K562 (cell line): ENCODE data around the gene CITED2. TPM values are rescaled to one million over a fixed set of nuclear protein-coding genes. Genes with fewer than 3 reads are reported as not detected.

Experiments
- ATAC-seq: fragments of 200-7000 bp; cut with Tn5 transposase; 3 replicates; pipeline ENCODE4 v1.9.1; 2020; ENCODE audit warnings: moderate library complexity
- BruUV-seq: library from RNA; stranded (reverse); fragments of 400-500 nt; replicated peaks from 2 replicates; lab custom pipeline; 2021; lab: Mats Ljungman, UMichigan
- CTCF ChIA-PET: fragments of 300-600 bp; formaldehyde crosslinking; extraction: SDS; loops from one replicate; lab custom pipeline; 2021; ENCODE audit warnings: low intra/inter-chr PET ratio; lab: Yijun Ruan, JAX
- POLR2A ChIA-PET: fragments of 300-600, 350-650 bp; sonication (Branson Sonifier 250); formaldehyde crosslinking; extraction: SDS; loops from one replicate; lab custom pipeline; 2021; ENCODE audit warnings: antibody characterized with exemption, inconsistent platforms; lab: Yijun Ruan, JAX
- DNase-seq, 4 experiments: peaks; one replicate each; pipeline versions ENCODE4 v3.0.0 to v3.0.0-alpha.2; 2011 to 2018; ENCODE audit warnings: low spot score in 3 of 4, mixed read lengths in 3 of 4; ENCODE audit errors: extremely low read depth in 1 of 4
- FAIRE-seq: peaks from 2 replicates; lab custom pipeline; 2011; peaks lifted over from hg19 to GRCh38; lab: Jason Lieb, UNC
- H2AFZ ChIP-seq: 2 replicates; pipeline ENCODE4 v1.6.0; 2011; ENCODE audit warnings: low read depth, low read length, control low read depth, inconsistent platforms
- H3K27ac ChIP-seq: fragments of 200-600 bp; 3 replicates; pipeline ENCODE4 v1.8.0; 2011; ENCODE audit warnings: low read depth, mild to moderate bottlenecking, control low read depth, inconsistent platforms, low read length, moderate library complexity, mixed read lengths; ENCODE audit errors: extremely low read depth
- H3K27me3 ChIP-seq, 2 experiments: fragments of 300-600 bp in 1 of 2; 2 replicates in 1 of 2; 3 replicates in 1 of 2; pipeline versions ENCODE4 v1.6.0 to v1.8.0; 2011; ENCODE audit warnings: inconsistent platforms in 2 of 2, low read length in 2 of 2, mild to moderate bottlenecking in 1 of 2, mixed read lengths in 1 of 2, moderate library complexity in 1 of 2; ENCODE audit not compliant: control insufficient read depth in 2 of 2, insufficient read depth in 2 of 2
- H3K36me3 ChIP-seq: fragments of 300-600 bp; 3 replicates; pipeline ENCODE4 v1.8.0; 2011; ENCODE audit warnings: mild to moderate bottlenecking, low read length, inconsistent platforms; ENCODE audit not compliant: control insufficient read depth, insufficient read depth
- H3K4me1 ChIP-seq, 2 experiments: fragments of 200-600 bp in 1 of 2; replicated peaks in 1 of 2; 2 replicates in 1 of 2; 3 replicates in 1 of 2; pipeline versions ENCODE4 v1.5.1 to v1.8.0; 2011; ENCODE audit warnings: inconsistent platforms in 2 of 2, low read length in 2 of 2, mild to moderate bottlenecking in 1 of 2, mixed read lengths in 1 of 2, moderate library complexity in 1 of 2; ENCODE audit not compliant: control insufficient read depth in 2 of 2, insufficient read depth in 2 of 2
- H3K4me2 ChIP-seq: 2 replicates; pipeline ENCODE4 v1.6.1; 2011; ENCODE audit warnings: low read length, control low read depth, inconsistent platforms, mixed read lengths; ENCODE audit not compliant: insufficient read depth
- H3K4me3 ChIP-seq: fragments of 200-600 bp; sonication (generic), shearing (Covaris generic); 2 replicates; pipeline ENCODE4 v1.5.1; 2016; ENCODE audit warnings: control low read depth, inconsistent platforms
- H3K79me2 ChIP-seq: fragments of 200-600 bp; 3 replicates; pipeline ENCODE4 v1.8.0; 2011; ENCODE audit warnings: low read length, inconsistent platforms; ENCODE audit not compliant: control insufficient read depth, insufficient read depth
- H3K9ac ChIP-seq, 2 experiments: 2 replicates each; pipeline versions ENCODE4 v1.6.0 to v1.6.1; 2011; ENCODE audit warnings: low read depth in 2 of 2, low read length in 2 of 2, control low read depth in 1 of 2, inconsistent platforms in 1 of 2, mild to moderate bottlenecking in 1 of 2, mixed read lengths in 1 of 2; ENCODE audit not compliant: insufficient read depth in 1 of 2
- H3K9me1 ChIP-seq: one replicate; pipeline ENCODE4 v1.6.0; 2011; ENCODE audit warnings: inconsistent platforms, mild to moderate bottlenecking, low read length, moderate library complexity; ENCODE audit not compliant: control insufficient read depth, insufficient read depth
- H3K9me3 ChIP-seq: replicated peaks from 2 replicates; pipeline ENCODE4 v1.5.1; 2011; ENCODE audit warnings: low read depth, low read length, inconsistent platforms; ENCODE audit not compliant: control insufficient read depth, insufficient read depth
- H4K20me1 ChIP-seq: replicated peaks from 2 replicates; pipeline ENCODE4 v1.6.1; 2011; ENCODE audit warnings: low read length, inconsistent platforms, mixed read lengths; ENCODE audit not compliant: control insufficient read depth, insufficient read depth
- ASH1L ChIP-seq: fragments of 450-650 bp; IDR thresholded peaks from 2 replicates; pipeline ENCODE4 v1.6.1; 2018; ENCODE audit warnings: borderline replicate concordance, mild to moderate bottlenecking, low read depth; ENCODE audit not compliant: partially characterized antibody
- POLR2AphosphoS5 ChIP-seq: IDR thresholded peaks from 2 replicates; pipeline ENCODE4 v1.6.1; 2011; ENCODE audit warnings: mild to moderate bottlenecking, low read depth, low read length, moderate library complexity; ENCODE audit not compliant: control insufficient read depth, insufficient read depth
- WGBS: fragments of 100-300 bp; shearing (Covaris generic); methylation state at CpG from one replicate; pipeline ENCODE4 v1.1.6; 2016; ENCODE audit warnings: low coverage, mixed read lengths; ENCODE audit not compliant: insufficient coverage; ENCODE audit errors: missing lambda C conversion rate; 5-methylcytosine and 5-hydroxymethylcytosine counted together
- in situ Hi-C: fragments of 300-500 bp; cut with MboI; formaldehyde crosslinking; loops from 4 replicates; pipeline ENCODE4 v1.15.0; 2018; ENCODE audit warnings: inconsistent platforms, mixed read lengths
- intact Hi-C: fragments of 100-400 bp; cut with micrococcal nuclease; formaldehyde crosslinking; loops from 2 replicates; pipeline ENCODE4 v1.14.2; 2022
- polyA plus RNA-seq, 8 experiments: library from polyadenylated mRNA; depleted of rRNA in 4 of 8; stranded (reverse) in 5 of 8; unstranded in 3 of 8; fragments of >200 nt; fragmentation: Nextera tagmentation in 2 of 8; fragmentation: Illumina TruSeq in 1 of 8; extraction: Ambion mirVana in 2 of 8; extraction: Trizol in 1 of 8; gene quantifications; 2 replicates each; pipeline versions ENCODE4 v1.2.1 to v1.2.3, GENCODE V29; 2011 to 2014; ENCODE audit warnings: inconsistent platforms in 1 of 8, missing spikeins in 1 of 8
- total RNA-seq, 7 experiments: library from RNA; depleted of rRNA in 6 of 7; stranded (reverse); fragments of >200 nt in 6 of 7; fragmentation: Illumina TruSeq in 2 of 7; extraction: Trizol in 2 of 7; gene quantifications; 2 replicates each; pipeline versions ENCODE4 v1.2.1 to v1.2.3, GENCODE V29; 2011 to 2021; ENCODE audit warnings: low replicate concordance in 1 of 7
- TF ChIP-seq, protein P1 (sequence below): sonication (generic); formaldehyde crosslinking; IDR thresholded peaks from 2 replicates; pipeline ENCODE4 v1.8.0; 2023; ENCODE audit warnings: mild to moderate bottlenecking, missing genetic modification reagents
- TF ChIP-seq, protein P2 (sequence below), 2 experiments: IDR thresholded peaks in 1 of 2; conservative IDR thresholded peaks in 1 of 2; 2 replicates each; pipeline ENCODE4 v1.6.1; 2016; ENCODE audit warnings: low read depth in 2 of 2, mild to moderate bottlenecking in 1 of 2, missing compliant biosample characterization in 1 of 2, missing genetic modification characterization in 1 of 2, moderate library complexity in 1 of 2
- TF ChIP-seq, protein P3 (sequence below): fragments of 450-650 bp; IDR thresholded peaks from 2 replicates; pipeline ENCODE4 v1.6.1; 2016; ENCODE audit warnings: low read depth, mild to moderate bottlenecking, moderate library complexity
- TF ChIP-seq, protein P4 (sequence below), 2 experiments: fragments of 450-650 bp; IDR thresholded peaks; 2 replicates each; pipeline ENCODE4 v1.6.1; 2018; ENCODE audit warnings: mild to moderate bottlenecking in 2 of 2, low read depth in 1 of 2; ENCODE audit not compliant: partially characterized antibody in 2 of 2

Gene CITED2
- total and polyA plus RNA-seq, 9 of the 15 experiments (the other 6 are each of a cell fraction or from before 2014, with no cell fraction given), result 0.21 to 86.1 (median 17.5) TPM

DNA sequence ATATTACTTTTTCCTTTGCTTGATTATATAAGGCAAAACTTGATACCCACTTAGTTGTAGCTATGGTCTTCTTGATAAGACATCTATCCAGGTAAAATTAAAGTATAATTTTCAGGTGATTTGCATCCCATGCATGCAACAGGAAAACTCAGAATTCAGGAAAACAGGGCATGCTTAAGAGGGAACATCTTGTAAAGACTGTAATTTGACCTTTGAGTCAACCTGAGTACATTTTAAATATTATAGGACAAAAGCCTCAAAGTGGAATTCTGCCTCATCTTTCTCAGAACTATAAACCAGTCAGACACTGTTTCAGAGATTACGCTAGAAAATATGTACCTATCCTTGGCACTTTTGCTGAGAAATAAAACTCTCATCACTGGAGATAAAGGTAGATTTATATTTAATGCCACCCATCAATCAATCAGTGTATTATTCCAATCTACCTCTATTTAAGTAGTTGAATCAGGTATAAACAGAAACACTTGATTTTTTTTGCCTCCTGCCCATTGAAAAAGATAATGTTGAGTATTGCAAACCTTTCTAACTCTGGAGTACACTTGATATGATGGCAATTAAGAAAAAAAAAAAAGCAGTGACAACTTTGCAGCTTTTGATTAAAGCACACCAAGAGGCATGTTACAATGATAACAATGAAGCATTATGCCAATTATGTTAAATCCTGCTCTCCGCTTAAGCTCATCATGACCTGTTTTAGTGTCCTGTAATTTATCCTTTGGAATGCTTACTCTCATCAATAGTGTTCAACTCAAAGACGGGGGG is 2.8 kb downstream of the CITED2 start:
- peaks cover 26% of the 10 kb centered on the region for H3K36me3 ChIP-seq
- H3K9me1 ChIP-seq, result no peaks in the 10 kb centered on the region
- FAIRE-seq (no peak), DNase-seq (no peak), ATAC-seq (no peak)
- ChIA-PET CTCF (interaction anchor here (0.7 kb wide), 1 partner anchor 594 kb away, joined by 3 read pairs; no protein-coding TSS in a partner anchor), POLR2A (interaction anchor here (0.6 to 4.3 kb wide), 14 partner anchors 16 to 446 kb away, joined by 3 to 41 read pairs (median 4); no protein-coding TSS in a partner anchor)
- peak overlapping the region in 1 of 2 experiments; percentile 38; a peak in 1 of 4 replicates for H3K9ac ChIP-seq
- intact Hi-C loops, result loop anchor here (5.0 to 10.0 kb wide), 4 partner anchors 216 to 511 kb away; no protein-coding TSS in a partner anchor
- 44% methylated on average over 3 of the region's 3 CpGs for WGBS
- no peaks in the 10 kb centered on the region for H3K27me3 ChIP-seq
- peaks cover 42% of the 10 kb centered on the region for H3K79me2 ChIP-seq
- peak overlapping the region; percentile 15; the same call in 1 of the 2 replicates for H3K4me3 ChIP-seq
- no peaks in the 10 kb centered on the region for H3K9me3 ChIP-seq
- peaks cover 21% of the 10 kb centered on the region for H4K20me1 ChIP-seq
- no peak overlapping the region for H2AFZ ChIP-seq
- peak overlapping the region; percentile 65 for H3K4me2 ChIP-seq
- in situ Hi-C loops, result loop anchor here (10.0 kb wide), 1 partner anchor 143 kb away; no protein-coding TSS in a partner anchor
- no peak overlapping the region for H3K27ac ChIP-seq
- BruUV-seq, result TSS peak; percentile 36
- H3K4me1 ChIP-seq, result peaks cover 24 to 30% of the 10 kb centered on the region in 2 experiments
- TF ChIP-seq POLR2AphosphoS5 (0 out of 2 replicates have a peak, but pooled peaks have one; percentile 10), ASH1L (no peak)
- TF ChIP-seq, protein P1, sequence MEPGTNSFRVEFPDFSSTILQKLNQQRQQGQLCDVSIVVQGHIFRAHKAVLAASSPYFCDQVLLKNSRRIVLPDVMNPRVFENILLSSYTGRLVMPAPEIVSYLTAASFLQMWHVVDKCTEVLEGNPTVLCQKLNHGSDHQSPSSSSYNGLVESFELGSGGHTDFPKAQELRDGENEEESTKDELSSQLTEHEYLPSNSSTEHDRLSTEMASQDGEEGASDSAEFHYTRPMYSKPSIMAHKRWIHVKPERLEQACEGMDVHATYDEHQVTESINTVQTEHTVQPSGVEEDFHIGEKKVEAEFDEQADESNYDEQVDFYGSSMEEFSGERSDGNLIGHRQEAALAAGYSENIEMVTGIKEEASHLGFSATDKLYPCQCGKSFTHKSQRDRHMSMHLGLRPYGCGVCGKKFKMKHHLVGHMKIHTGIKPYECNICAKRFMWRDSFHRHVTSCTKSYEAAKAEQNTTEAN (CRISPR knock-in tag), result no peak
- TF ChIP-seq, protein P2, sequence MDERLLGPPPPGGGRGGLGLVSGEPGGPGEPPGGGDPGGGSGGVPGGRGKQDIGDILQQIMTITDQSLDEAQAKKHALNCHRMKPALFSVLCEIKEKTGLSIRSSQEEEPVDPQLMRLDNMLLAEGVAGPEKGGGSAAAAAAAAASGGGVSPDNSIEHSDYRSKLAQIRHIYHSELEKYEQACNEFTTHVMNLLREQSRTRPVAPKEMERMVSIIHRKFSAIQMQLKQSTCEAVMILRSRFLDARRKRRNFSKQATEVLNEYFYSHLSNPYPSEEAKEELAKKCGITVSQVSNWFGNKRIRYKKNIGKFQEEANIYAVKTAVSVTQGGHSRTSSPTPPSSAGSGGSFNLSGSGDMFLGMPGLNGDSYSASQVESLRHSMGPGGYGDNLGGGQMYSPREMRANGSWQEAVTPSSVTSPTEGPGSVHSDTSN (CRISPR knock-in tag; IDR thresholded peaks at IDR 0.05; ENCODE audit: low read depth), result no peak
- TF ChIP-seq, protein P2 (tag; conservative IDR thresholded peaks at IDR 0.05; ENCODE audit: low read depth), result peak; percentile 59; the same call in 1 of the 2 replicates
- TF ChIP-seq, protein P3, sequence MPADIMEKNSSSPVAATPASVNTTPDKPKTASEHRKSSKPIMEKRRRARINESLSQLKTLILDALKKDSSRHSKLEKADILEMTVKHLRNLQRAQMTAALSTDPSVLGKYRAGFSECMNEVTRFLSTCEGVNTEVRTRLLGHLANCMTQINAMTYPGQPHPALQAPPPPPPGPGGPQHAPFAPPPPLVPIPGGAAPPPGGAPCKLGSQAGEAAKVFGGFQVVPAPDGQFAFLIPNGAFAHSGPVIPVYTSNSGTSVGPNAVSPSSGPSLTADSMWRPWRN, result no peak
- TF ChIP-seq, protein P4, sequence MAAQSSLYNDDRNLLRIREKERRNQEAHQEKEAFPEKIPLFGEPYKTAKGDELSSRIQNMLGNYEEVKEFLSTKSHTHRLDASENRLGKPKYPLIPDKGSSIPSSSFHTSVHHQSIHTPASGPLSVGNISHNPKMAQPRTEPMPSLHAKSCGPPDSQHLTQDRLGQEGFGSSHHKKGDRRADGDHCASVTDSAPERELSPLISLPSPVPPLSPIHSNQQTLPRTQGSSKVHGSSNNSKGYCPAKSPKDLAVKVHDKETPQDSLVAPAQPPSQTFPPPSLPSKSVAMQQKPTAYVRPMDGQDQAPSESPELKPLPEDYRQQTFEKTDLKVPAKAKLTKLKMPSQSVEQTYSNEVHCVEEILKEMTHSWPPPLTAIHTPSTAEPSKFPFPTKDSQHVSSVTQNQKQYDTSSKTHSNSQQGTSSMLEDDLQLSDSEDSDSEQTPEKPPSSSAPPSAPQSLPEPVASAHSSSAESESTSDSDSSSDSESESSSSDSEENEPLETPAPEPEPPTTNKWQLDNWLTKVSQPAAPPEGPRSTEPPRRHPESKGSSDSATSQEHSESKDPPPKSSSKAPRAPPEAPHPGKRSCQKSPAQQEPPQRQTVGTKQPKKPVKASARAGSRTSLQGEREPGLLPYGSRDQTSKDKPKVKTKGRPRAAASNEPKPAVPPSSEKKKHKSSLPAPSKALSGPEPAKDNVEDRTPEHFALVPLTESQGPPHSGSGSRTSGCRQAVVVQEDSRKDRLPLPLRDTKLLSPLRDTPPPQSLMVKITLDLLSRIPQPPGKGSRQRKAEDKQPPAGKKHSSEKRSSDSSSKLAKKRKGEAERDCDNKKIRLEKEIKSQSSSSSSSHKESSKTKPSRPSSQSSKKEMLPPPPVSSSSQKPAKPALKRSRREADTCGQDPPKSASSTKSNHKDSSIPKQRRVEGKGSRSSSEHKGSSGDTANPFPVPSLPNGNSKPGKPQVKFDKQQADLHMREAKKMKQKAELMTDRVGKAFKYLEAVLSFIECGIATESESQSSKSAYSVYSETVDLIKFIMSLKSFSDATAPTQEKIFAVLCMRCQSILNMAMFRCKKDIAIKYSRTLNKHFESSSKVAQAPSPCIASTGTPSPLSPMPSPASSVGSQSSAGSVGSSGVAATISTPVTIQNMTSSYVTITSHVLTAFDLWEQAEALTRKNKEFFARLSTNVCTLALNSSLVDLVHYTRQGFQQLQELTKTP (IDR thresholded peaks at IDR 0.05; ENCODE audit: low read depth in 1 of 2, partially characterized antibody in 2 of 2), result no peak
